ENCODE results near the gene DUSP1.

The DUSP1 gene

GRCh38 chr5:172743112-172743959 lies 27.7 kb downstream of the DUSP1 start:
- H3K36me3 Mint-ChIP-seq (ENCODE audit: low read depth): no peaks in the 10 kb centered on the region
- peaks cover 10% of the 10 kb centered on the region for H3K9me3 Mint-ChIP-seq
- intact Hi-C loops (cut with micrococcal nuclease): no loop called here
- H3K27ac Mint-ChIP-seq: no peak overlapping the region
- H3K4me3 Mint-ChIP-seq: no peak overlapping the region
- H3K4me1 Mint-ChIP-seq (ENCODE audit: low read depth): peaks cover 37% of the 10 kb centered on the region
- H3K27me3 Mint-ChIP-seq: peaks cover 9% of the 10 kb centered on the region

GRCh38 chr5:172741206-172741582 lies 29.8 kb downstream of the DUSP1 start:
- Mint-ChIP-seq H3K27ac (peak overlapping the region; percentile 87), H3K9me3 (no peaks in the 10 kb centered on the region), H3K4me1 (ENCODE audit: low read depth) (peaks cover 37% of the 10 kb centered on the region), H3K36me3 (ENCODE audit: low read depth) (no peaks in the 10 kb centered on the region), H3K4me3 (no peak overlapping the region), H3K27me3 (peaks cover 2% of the 10 kb centered on the region)
- intact Hi-C loops (cut with micrococcal nuclease): no loop called here

- intact Hi-C loops (cut with micrococcal nuclease): no loop called here
- no peaks in the 10 kb centered on the region for H3K36me3 Mint-ChIP-seq (ENCODE audit: low read depth)
- H3K9me3 Mint-ChIP-seq: no peaks in the 10 kb centered on the region
- no peak overlapping the region for H3K4me3 Mint-ChIP-seq
- peaks cover 2% of the 10 kb centered on the region for H3K27me3 Mint-ChIP-seq
- peak overlapping the region; percentile 87 for H3K27ac Mint-ChIP-seq
- H3K4me1 Mint-ChIP-seq (ENCODE audit: low read depth): peaks cover 37% of the 10 kb centered on the region
Observed at GRCh38 chr5:172740428-172741205, 30.4 kb downstream of the DUSP1 start.

DNA sequence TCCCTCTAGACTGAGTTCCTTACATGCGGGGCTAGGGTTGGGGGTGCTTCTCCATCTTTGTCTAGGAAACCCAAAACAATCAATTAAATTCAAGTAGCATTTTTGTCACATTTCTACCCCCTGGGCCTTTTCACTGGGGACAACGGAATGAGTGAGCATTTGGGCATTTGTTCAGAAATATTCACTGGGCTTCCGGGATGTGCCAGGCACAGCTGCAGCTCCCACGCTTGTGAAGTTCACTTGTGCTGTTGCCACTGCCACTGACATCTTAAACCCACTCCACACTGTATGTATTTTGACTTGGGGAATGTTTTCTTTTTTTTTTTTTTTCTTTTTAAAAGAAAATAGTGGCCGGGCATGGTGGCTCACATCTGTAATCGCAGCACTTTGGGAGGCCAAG lies 31.6 kb downstream of the DUSP1 start:
- no peak overlapping the region for H3K4me3 Mint-ChIP-seq
- peaks cover 31% of the 10 kb centered on the region for H3K4me1 Mint-ChIP-seq (ENCODE audit: low read depth)
- no peak overlapping the region for H3K27ac Mint-ChIP-seq
- H3K27me3 Mint-ChIP-seq: no peaks in the 10 kb centered on the region
- no peaks in the 10 kb centered on the region for H3K9me3 Mint-ChIP-seq
- intact Hi-C loops (cut with micrococcal nuclease): no loop called here
- no peaks in the 10 kb centered on the region for H3K36me3 Mint-ChIP-seq (ENCODE audit: low read depth)

- Mint-ChIP-seq H3K36me3 (ENCODE audit: low read depth) (no peaks in the 10 kb centered on the region), H3K4me3 (no peak overlapping the region), H3K27ac (peak overlapping the region; percentile 50), H3K27me3 (peaks cover 4% of the 10 kb centered on the region), H3K9me3 (no peaks in the 10 kb centered on the region), H3K4me1 (ENCODE audit: low read depth) (peaks cover 33% of the 10 kb centered on the region)
- intact Hi-C loops (cut with micrococcal nuclease): no loop called here
Observed at GRCh38 chr5:172736508-172737135, 34.4 kb downstream of the DUSP1 start.

DNA sequence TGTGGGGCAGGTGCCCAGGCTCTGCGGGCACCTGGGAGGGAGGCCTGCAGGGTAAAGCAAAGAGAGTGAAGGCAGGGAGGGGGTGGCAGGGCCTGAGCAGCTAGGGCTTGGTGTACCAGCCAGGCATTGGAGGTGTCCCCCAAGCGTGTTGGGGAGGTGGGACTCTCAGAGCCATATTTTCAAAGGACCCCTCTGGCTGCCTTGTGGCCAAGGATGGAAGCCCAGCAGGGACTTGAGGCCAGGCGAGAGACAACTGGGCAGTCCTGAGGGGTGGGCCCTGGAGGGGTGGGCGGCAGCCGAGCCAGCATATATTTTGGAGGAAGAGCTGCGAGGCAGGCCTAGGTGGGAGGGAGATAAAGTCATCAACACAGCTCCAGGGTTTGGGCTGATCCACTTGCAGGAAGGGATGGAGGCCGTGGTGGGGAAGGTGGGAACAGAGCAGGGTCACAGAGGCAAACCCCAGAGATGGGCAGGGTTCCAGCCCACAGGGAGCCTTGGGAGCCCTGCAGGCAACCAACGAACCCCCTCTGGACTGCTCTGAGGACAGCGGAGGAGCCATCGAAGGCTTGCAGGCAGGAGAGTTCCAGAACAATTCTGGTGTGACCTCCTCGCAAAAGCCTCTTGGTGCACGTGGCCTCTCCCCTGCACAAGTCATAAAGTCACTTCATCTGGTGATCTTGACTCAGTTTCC lies 35.7 kb downstream of the DUSP1 start:
- no peak overlapping the region for H3K4me3 Mint-ChIP-seq
- H3K9me3 Mint-ChIP-seq: no peaks in the 10 kb centered on the region
- H3K27me3 Mint-ChIP-seq: peaks cover 7% of the 10 kb centered on the region
- intact Hi-C loops (cut with micrococcal nuclease): no loop called here
- no peaks in the 10 kb centered on the region for H3K36me3 Mint-ChIP-seq (ENCODE audit: low read depth)
- peaks cover 19% of the 10 kb centered on the region for H3K4me1 Mint-ChIP-seq (ENCODE audit: low read depth)
- peak overlapping the region; percentile 53 for H3K27ac Mint-ChIP-seq

- Mint-ChIP-seq H3K4me3 (no peak overlapping the region), H3K27me3 (peaks cover 7% of the 10 kb centered on the region), H3K9me3 (no peaks in the 10 kb centered on the region), H3K27ac (peak overlapping the region; percentile 70), H3K4me1 (ENCODE audit: low read depth) (peaks cover 15% of the 10 kb centered on the region), H3K36me3 (ENCODE audit: low read depth) (no peaks in the 10 kb centered on the region)
- intact Hi-C loops (cut with micrococcal nuclease): no loop called here
Observed at GRCh38 chr5:172733974-172734346, 37.0 kb downstream of the DUSP1 start.

DNA sequence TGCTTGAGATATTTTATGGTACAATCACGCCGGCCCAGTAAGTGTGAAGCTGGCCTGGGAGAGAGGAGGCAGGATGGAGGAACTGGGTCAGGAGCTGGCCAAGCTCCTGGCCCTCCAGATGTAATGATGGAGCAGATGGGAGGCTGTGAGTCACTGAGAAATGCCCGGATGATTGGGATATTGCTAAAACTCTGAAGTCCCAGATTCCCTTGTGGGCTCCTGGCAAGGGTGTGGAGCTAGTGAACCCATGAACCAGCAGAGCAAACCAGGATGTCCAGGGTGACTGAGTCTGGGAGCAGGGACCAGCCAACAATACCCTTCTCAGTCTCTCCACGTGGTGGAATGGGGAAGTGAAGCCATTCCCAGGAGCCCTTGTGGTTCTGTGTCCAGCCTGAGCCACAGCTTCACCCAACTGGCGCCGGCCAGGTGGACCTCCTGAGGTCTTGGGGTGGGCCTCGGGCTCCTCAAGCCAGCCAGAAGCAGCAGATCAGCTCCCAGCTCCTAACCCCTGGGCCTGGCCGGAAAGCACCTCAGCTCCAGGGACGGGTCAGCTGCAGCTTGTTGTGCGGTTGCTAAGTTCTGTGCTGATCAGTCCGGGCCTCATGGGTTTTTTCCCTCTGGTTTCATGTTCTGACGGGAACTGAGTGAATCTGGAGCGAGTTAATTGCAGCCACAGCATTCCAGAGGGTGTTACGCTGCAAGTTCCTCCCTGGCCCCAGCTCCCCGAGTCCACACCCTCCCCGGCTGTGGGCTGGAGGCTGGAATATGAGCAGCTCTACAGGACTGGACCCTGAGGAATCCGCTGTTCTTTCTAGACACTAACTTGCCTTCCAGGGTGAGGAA lies 37.6 kb downstream of the DUSP1 start:
- Mint-ChIP-seq H3K4me3 (no peak overlapping the region), H3K4me1 (ENCODE audit: low read depth) (peaks cover 15% of the 10 kb centered on the region), H3K27me3 (peaks cover 7% of the 10 kb centered on the region), H3K27ac (peak overlapping the region; percentile 70), H3K36me3 (ENCODE audit: low read depth) (no peaks in the 10 kb centered on the region), H3K9me3 (no peaks in the 10 kb centered on the region)
- intact Hi-C loops (cut with micrococcal nuclease): no loop called here

- Mint-ChIP-seq H3K27ac (peak overlapping the region; percentile 70), H3K36me3 (ENCODE audit: low read depth) (no peaks in the 10 kb centered on the region), H3K9me3 (no peaks in the 10 kb centered on the region), H3K4me1 (ENCODE audit: low read depth) (peaks cover 15% of the 10 kb centered on the region), H3K4me3 (no peak overlapping the region), H3K27me3 (peaks cover 9% of the 10 kb centered on the region)
- intact Hi-C loops (cut with micrococcal nuclease): no loop called here
Observed at GRCh38 chr5:172732201-172732865, 38.7 kb downstream of the DUSP1 start.

- Mint-ChIP-seq H3K4me3 (no peak overlapping the region), H3K27me3 (peaks cover 14% of the 10 kb centered on the region), H3K4me1 (ENCODE audit: low read depth) (peaks cover 15% of the 10 kb centered on the region), H3K9me3 (no peaks in the 10 kb centered on the region), H3K27ac (peak overlapping the region; percentile 62), H3K36me3 (ENCODE audit: low read depth) (no peaks in the 10 kb centered on the region)
- intact Hi-C loops (cut with micrococcal nuclease): no loop called here
Observed at GRCh38 chr5:172731680-172732074, 39.3 kb downstream of the DUSP1 start.

- H3K4me1 Mint-ChIP-seq (ENCODE audit: low read depth): peaks cover 15% of the 10 kb centered on the region
- peaks cover 17% of the 10 kb centered on the region for H3K27me3 Mint-ChIP-seq
- H3K4me3 Mint-ChIP-seq: no peak overlapping the region
- no peaks in the 10 kb centered on the region for H3K9me3 Mint-ChIP-seq
- no peaks in the 10 kb centered on the region for H3K36me3 Mint-ChIP-seq (ENCODE audit: low read depth)
- intact Hi-C loops (cut with micrococcal nuclease): no loop called here
- H3K27ac Mint-ChIP-seq: peak overlapping the region; percentile 62
Observed at GRCh38 chr5:172730981-172731679, 39.9 kb downstream of the DUSP1 start.

DNA sequence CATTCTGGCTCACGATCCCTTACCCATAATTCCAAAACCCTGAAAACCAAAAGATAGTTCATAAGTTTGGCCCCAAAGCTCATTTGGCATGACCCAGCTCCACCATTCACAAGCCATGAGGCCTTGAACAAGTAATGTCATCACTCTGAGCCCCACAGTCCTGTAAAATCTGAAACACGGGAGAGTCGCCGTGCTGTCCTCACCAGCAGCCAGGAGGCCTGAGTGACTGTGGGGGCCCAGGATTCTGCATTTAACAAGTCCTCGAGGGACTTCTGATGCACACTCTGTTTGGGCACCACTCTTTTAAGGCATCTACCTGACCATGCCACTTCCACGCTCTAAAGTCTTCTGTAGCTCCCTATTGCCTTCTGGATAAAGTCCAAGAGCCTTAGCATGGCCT lies 40.8 kb downstream of the DUSP1 start:
- Mint-ChIP-seq H3K27me3 (peaks cover 20% of the 10 kb centered on the region), H3K9me3 (no peaks in the 10 kb centered on the region), H3K4me1 (ENCODE audit: low read depth) (peaks cover 15% of the 10 kb centered on the region), H3K27ac (no peak overlapping the region), H3K36me3 (ENCODE audit: low read depth) (no peaks in the 10 kb centered on the region), H3K4me3 (no peak overlapping the region)
- intact Hi-C loops (cut with micrococcal nuclease): no loop called here
